GM19328 (cell line): ENCODE measurements around the gene RPL38.
"Not testable (repeated sequence)": the region's sequence is repeated elsewhere in the genome, so short reads cannot be mapped to it uniquely, and the experiment has no call there.

ENCODE experiments used
- ATAC-seq: cut with Tn5 transposase; IDR thresholded peaks from one replicate; pipeline ENCODE4 v1.9.1; 2021; ENCODE audit warnings: mild to moderate bottlenecking, moderate library complexity; ENCODE audit not compliant: unreplicated experiment

RPL38 gene

GRCh38 chr17:74182041-74182723 lies 21.3 kb upstream of the RPL38 start:
- ATAC-seq: no peak

DNA sequence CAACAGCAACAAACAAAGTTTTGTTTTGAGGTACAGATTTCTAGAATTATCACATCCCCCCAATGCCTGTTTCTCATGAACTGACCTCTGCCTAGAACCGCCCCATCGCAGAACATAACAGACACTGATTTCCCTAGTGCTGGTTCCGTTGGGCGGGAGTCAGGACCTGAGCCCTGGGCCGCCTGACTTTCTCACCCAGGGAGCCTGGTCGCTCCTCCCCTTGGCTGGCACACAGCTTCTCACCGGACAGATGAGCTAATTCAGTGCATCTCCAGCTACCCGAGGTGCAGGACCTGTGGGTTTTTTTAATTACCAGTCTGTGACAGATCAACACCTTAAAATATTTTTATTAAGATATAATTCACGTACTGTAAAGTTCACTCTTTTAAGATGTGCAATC lies 20.1 kb upstream of the RPL38 start:
- ATAC-seq: no peak

DNA sequence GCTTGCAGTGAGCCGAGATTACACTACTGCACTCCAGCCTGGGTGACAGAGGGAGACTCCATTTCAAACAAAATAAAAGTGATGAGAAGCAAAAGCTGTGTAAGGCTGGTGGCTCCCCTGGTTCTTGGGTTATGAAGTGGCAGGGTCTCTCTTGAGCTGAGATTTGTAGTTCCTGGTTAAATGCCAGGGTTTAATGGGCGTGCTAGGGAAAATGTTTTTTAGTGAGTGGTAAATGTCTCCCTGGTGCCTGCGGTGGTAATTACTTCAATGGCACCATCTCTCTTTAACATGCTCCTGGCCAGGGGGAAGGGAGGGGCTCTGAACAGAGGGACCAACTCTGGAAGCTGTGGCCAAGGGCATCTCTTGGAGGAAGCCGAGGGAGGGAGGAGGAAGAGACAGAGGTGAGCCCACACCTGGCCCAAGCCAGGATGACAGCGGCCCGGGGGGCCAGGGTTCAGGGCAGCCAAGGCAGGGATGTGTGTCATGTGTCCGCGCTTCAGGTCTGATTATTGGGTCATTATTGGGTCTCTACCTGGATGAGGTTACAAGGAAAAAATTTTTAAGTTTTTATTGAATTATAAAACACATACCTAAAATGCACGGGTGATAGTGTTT lies 17.8 kb upstream of the RPL38 start:
- ATAC-seq: no peak

- ATAC-seq: no peak
Measured at GRCh38 chr17:74186498-74186897, 17.0 kb upstream of the RPL38 start.

DNA sequence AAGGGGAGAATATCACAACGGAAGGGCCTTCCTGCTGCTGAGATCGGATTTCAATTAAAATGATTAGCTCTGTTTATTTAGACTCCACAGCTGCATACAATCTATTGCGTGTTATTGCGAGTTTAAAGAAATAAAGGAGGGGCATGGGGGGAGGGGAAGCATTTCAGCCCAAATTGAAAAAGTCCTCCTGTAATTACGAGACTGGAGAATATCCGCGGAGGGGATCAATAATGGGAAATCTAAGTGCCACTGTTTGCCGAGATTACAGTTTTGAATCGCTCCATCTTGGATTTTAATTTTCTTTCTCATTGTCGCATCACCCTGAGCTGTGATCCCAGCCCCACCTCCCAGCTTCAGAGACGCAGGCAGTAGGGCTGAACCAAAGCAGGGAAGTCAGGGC lies 15.7 kb upstream of the RPL38 start:
- no peak for ATAC-seq

GRCh38 chr17:74188687-74189086 lies 14.8 kb upstream of the RPL38 start:
- ATAC-seq: not testable (repeated sequence)

GRCh38 chr17:74190154-74190553 lies 13.3 kb upstream of the RPL38 start:
- peak; percentile 67 for ATAC-seq

- ATAC-seq: no peak
Measured at GRCh38 chr17:74190807-74191406, 12.6 kb upstream of the RPL38 start.

- no peak for ATAC-seq
Measured at GRCh38 chr17:74192950-74193781, 10.3 kb upstream of the RPL38 start.

DNA sequence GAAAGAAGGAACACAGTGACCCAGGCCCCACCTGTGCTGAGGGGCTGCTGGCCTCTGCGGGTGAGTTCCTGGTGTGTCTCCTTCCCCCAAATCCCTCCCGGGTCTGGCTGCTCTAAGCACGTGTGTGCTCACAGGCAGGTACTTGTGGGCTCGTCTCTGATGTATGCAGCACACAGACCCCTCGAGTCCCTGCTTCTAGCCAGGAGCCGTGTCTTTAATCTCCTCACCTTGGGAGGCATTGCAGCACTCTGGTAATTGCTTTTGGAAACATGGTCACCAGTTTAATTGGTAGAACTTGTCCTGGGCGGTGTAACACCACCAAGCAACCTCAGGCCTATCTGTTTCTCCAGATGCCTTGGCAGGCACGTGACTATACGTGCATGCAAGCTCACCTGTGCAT lies 8.8 kb upstream of the RPL38 start:
- ATAC-seq: no peak

DNA sequence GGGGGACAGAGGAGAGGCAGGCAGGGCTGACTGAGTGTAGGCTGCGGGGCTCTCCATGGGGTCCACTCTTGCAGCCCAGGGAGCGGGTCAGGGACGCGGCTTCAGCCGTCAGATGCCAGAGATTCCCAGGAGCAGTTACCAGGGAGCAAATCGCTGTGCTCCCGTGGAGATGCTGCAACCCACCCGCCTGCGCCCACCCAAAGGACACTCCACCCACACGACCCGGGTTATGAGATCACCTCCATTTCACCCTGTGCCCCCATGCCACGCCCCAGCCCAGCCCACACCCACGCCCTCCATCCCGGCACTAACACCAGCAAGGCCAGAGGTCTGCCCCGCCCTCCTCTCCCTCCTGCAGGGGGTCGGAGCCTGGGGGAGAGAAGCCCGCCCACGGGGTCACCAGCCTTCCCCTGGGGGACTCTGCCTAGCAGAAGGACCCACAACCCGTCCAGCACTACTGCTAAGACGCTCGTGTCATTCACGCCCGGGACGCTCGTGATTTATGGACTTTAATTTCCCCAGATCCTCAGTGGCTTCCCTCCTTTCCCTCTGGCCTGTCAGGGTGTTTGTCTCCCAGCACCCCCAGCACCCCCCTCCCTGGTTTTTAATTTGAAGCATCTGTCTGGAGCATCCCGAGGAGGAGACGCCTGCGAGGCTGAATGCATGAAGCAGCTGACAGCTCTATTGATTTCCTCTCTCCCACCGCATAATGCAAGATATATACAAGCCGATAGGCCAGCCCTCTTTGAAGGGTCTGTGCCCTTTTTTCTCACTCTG lies 6.7 kb upstream of the RPL38 start:
- ATAC-seq: no peak

GRCh38 chr17:74197801-74198200 lies 5.7 kb upstream of the RPL38 start:
- ATAC-seq: no peak

DNA sequence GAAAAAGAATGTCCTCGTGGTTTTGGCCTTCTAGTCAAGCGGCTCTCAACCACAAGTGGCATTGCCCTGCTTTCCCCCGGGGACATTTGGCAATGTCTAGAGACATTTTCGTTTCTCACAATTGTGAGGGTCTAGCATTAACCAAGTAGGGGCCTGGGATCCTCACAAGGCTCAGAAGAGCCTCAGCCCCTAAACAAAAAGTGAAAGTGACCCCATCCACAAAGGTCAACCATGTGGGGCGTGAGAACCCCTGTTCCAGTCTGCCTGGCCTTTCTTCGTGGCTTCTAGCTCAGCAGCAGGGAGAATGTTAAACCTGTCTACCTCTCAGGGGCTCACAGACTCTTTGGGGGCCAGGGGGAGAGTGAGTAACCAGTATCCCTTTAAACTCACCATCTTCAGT lies 4.8 kb upstream of the RPL38 start:
- no peak for ATAC-seq

GRCh38 chr17:74199306-74200092 lies 4.0 kb upstream of the RPL38 start:
- ATAC-seq: no peak

DNA sequence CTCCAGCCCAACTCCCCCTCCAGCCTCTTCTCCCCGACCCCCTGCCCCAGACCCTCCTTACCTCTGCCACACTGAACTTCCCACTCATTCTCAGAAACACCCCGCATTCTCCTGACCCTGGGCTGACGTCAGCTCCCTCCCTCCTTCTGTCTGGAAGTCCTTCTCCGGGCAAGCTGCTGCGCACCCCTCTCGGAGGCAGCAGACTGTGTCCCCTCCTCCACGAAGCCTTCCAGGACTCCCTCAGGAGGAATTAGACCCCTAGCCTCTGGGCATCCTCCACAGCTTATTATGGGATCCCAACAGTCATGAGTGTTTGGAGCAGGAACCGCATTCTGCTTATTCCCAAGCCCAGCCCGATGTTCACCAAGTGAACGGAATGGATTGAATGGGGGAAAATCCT lies 3.4 kb upstream of the RPL38 start:
- no peak for ATAC-seq

DNA sequence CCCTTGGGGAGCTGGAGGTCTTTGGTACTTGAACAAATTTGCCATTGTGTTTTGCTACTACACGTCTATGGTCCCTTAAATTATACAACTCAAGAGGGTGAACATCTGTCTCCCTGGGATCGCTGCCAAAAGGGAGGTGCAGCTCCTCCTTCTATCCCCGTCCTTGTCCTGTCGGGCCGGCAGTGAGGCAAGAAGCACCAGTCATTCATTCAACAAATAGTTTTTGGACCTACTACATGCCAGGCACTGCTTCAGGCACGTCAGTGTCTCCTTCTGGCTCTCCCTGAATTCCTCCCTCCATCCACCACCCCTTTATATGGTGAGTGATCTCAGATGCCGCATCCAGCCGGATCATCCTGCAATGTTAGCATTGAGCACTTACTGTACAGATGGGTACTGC lies 2.2 kb upstream of the RPL38 start:
- ATAC-seq: no peak

GRCh38 chr17:74201948-74202347 lies 1.5 kb upstream of the RPL38 start:
- ATAC-seq: no peak

DNA sequence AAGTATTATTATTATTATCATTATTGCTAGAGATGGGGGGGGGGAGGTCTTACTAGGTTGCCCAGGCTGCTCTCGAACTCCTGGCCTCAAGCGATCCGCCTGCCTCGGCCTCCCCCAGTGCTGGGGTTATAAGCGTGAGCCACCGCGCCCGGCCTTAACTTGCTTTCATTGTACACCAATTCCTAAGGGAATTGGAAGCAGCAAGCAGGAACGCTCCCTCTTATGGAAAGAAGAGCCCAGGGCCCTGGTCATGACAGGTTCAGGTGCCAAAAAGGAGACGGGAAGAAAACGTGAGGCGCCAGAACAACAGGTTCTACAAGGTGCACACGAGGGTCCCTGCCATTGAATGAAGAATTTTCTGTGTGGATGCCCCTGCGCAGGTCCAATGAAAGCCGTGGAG lies 540 bp upstream of the RPL38 start:
- ATAC-seq: no peak

GRCh38 chr17:74204474-74204873 lies 996 bp downstream of the RPL38 start:
- ATAC-seq: no peak

- no peak for ATAC-seq
Measured at GRCh38 chr17:74205274-74205673, 1.8 kb downstream of the RPL38 start.
